Kidney glomerular epithelial cell (primary cell): ENCODE data around the gene CDC14B.
"Not testable (repeated sequence)": the region's sequence is repeated elsewhere in the genome, so short reads cannot be mapped to it uniquely, and the experiment has no call there.

Experiments used
- DNase-seq: peaks from one replicate; lab custom pipeline; 2025; lab: John Stamatoyannopoulos, UW

CDC14B gene

GRCh38 chr9:96619491-96620180 is at the start of gene CDC14B:
Gene CDC14B, minus strand, starts transcription at chr9:96619843. Its CDS starts 465 bp downstream, at chr9:96619378.
- DNase-seq, result peak; percentile 89

DNA sequence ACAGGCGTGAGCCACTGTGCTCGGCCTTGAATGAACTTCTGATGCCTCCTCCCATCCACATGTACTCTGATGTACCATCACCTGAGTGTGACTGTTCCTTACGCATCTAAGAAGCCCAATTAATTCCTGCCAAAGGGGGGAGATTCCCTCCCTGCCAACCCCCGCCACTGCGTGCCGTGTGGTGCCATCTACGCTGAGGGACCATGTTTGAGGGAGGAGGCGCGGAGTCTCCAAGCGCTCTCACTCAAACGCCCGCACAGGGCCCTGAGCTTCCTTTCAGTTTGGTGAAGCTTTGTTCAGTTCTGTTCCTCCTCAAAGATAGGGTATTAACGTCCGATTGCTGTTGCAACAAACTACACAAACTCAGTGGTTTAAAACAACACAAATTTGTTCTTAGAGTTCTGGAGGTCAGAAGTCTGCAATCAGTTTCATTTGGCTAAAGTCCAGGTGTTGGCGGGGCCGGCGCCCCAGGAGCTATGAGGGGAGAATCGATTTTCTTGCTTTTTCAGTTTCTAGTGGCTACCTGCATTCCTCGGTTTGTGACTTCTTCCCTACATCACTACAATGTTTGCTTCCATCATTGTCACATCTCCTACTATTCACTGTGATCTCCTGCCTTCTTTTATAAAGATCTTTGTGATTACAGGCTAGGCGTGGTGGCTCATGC is 49.4 kb upstream of the CDC14B start:
- DNase-seq, result no peak

DNA sequence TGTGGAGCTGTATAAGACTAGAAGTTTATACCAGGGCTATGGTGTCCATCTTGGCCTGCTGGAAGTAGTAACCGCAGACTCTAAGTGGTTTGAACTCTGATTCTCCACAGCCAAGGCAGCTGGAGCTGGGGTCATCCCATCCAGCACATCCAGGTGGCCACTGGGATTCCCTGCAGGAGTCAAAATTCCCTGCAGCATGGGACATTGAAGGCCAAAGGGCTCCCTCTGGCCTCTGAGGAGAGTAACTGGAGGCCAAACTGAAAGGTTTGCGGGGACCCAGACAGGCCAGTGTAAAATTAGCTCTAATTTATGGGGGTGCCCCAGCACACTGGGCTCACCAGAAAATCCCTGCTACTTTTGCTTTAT is 47.7 kb upstream of the CDC14B start:
- no peak for DNase-seq

GRCh38 chr9:96666653-96667362 is 47.2 kb upstream of the CDC14B start:
- DNase-seq, result peak; percentile 34

GRCh38 chr9:96665789-96666188 is 46.1 kb upstream of the CDC14B start:
- no peak for DNase-seq

GRCh38 chr9:96663506-96664120 is 44.0 kb upstream of the CDC14B start:
- DNase-seq, result no peak

DNA sequence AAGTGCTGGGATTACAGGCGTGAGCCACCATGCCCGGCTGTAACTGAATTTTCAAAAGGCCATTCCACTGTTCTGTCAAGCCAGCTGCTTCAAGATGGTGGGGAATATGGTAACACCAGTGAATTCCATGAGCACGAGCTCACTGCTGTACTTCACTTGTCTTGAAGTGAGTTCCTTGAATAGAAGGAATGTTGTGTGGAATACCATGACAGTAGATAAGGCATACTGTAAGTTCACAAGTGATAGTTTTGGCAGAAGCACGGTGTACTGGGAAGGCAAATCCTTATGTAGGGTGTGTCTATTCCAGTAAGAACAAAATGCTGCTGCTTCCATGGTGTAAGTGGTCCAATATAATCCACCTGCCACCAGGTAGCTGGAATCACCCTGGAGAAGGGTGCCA is 42.1 kb upstream of the CDC14B start:
- peak; percentile 14 for DNase-seq

DNA sequence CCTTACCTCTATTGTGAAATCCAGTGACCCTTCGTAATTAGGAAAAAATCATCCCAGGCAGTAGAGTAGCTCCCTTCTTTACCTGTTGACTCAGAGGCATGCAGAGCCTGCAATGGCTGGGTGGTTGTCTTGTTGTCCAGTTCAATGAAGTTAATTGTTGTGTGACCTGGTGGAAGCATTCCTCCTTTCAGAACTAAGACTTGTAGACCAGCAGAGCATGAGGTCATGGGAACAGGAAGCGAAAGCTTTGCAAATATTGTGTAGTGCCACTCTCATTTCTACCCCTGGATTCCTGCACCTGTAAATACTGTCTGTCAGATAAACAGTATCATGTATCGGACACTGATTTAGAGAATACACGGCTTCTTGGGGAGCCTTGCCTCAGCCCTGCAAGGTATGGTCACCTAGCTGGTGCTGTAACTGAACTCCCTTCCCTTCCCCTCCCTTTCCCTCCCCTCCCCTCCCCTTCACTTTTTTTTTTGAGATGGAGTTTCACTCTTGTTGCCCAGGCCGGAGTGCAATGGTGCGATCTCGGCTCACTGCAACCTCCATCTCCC is 41.1 kb upstream of the CDC14B start:
- peak; percentile 45 for DNase-seq

GRCh38 chr9:96655198-96655851 is 35.7 kb upstream of the CDC14B start, which contains the start of gene PRXL2C:
Gene PRXL2C, minus strand, starts transcription at chr9:96655317. Its CDS starts 36 bp downstream, at chr9:96655281.
- DNase-seq, result peak; percentile 45

DNA sequence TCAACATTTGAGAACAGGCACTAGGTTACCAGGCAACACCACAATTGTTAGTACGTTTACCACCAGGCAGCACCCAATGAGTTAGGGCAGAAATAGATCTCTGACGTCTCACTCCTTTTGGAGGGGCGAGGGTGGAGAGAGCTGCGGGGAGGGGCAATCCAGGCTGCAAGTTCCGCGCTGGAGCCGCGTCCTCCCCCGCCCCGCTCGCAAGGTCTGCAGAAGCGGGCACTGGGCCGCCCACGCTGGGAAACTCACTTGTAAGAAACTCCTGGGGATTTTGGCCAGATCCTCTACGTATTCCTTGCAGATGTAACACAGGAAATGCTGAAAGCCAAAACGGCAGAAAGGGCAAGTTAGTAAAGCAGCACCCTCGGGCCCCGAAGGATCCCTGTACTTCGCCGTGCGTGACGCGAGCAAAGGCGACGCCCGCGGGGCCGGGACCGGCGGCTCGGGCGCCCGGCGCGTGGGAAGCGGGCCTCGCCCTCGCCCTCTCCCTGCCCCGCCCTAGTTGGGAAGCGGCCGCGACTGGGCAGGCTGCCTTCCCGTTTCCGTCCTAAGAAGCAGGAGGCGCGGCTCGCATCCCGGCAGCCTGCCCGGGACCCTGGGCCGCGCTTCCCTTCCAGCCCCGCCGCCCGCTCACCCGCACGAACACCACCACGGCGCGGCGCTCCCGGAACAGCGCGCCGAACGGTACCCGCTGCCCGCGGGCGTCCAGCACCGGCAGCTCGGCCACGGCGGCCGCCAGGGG is 35.0 kb upstream of the CDC14B start:
- peak; percentile 80 for DNase-seq

DNA sequence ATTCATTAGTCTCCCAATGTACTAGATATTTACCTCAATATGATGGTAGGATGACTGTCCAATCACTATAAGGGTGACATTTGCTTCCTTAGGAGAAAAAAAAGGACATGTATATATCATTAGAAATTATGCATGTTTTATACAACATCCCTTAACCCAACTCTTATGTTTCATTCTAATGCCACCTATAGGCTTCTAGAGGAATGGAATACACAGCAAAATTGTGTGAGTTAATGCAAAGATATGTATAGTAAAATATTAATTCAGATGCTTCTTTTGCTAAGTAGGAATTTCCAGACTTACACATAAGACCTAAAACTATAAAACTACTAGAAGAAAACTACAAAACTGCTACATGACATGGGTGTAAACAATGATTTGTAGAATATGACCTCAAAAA is 32.0 kb upstream of the CDC14B start:
- DNase-seq, result no peak

DNA sequence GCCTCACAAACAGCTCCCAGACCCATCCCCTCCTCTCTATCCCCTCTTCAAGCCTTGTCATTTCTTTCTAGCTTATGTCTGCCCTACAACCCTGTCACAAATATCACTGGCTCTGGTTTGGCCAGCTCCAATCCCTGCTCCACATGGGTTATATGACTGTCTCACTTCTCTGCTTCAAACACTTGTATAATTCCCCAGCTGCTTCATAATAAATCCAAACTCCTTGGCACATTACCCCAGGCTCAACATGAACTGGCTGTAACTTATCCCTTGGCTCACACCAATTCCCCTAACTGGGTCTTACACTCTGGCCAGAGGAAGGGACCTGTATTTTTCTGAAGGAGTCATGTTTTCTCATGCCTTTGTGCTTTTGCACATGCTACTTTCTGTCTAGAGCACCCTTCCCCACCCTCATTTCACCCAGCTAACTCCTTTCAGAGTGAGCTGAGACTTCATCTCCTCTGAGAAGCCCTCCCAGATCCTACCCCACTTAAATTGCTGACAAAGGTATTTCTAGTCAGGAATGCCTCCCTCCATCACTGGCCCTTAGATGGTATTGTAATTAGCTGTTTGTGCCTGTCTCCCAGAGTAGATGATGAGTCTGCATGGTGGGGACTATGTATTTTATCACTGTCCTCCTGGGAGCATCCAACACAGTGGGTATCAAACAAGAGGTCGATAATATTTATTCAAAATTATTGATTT is 30.1 kb upstream of the CDC14B start:
- no peak for DNase-seq

GRCh38 chr9:96646081-96646991 is 26.7 kb upstream of the CDC14B start:
- no peak for DNase-seq

DNA sequence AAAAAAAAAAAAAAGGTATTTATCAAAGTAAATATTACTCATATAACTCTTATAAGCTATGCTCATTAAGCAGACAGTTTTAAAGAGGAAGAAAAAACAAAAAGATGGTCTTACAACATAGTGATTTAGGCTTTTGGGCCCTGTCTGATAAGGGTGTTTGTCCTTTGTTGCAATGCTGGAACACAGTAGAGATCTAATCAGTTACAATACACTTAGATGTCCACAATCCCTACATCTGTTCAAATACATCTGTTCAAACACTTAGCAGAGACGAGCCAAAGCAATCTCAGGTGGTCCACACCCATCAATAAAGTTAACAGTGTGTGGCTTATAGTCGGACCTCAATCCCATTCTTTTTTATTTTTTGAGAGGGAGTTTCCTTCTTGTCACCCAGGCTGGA is 24.5 kb upstream of the CDC14B start:
- DNase-seq, result no peak

- no peak for DNase-seq
Measured at GRCh38 chr9:96641514-96641913, 21.9 kb upstream of the CDC14B start.

DNA sequence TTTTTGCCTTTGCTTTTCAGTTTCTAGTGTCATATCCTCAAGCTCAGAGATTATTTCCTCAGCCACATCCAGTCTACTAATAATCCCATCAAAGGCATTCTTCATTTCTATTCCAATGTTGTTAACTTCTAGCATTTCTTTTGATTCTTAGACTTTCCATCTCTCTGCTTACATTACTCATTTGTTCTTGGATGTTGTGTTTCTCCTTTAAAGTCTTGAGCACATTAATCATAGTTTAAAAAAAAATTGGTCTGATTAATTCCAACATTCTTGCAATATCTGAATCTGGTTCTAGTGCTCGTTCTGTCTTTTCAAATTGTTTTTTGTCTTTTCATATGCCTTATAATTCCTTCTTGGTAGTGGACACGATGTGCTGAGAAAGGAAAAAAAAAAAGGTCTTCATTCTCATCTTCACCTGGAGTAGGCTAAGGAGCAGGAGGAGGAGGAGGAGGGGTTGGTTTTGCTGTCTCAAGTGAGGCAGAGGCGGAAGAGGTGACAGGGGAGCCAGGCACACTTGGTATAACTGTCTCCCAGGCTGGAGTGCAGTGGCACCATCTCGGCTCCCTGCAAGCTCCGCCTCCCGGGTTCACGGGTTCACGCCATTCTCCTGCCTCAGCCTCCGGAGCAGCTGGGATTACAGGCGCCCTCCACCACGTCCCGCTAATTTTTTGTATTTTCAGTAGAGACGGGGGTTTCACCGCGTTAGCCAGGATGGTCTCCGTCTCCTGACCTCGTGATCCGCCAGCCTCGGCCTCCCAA is 19.1 kb upstream of the CDC14B start:
- DNase-seq, result no peak

DNA sequence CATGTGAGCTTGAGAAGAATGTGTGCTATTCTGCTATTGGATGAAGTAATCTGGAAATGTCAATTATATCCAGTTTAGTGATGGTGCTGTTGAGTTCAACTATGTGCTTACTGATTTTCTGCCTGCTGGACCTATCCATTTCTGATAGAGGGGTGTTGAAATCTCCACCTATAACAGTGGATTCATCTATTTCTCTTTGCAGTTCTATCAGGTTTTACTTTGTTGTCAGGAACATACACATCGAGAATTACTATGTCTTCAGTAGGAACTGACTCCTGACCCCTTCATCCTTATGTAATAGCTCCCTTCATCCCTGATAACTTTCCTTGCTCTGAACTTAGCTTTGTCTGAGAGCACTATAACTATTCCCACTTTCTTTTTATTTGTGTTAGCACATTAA is 16.7 kb upstream of the CDC14B start:
- no peak for DNase-seq

DNA sequence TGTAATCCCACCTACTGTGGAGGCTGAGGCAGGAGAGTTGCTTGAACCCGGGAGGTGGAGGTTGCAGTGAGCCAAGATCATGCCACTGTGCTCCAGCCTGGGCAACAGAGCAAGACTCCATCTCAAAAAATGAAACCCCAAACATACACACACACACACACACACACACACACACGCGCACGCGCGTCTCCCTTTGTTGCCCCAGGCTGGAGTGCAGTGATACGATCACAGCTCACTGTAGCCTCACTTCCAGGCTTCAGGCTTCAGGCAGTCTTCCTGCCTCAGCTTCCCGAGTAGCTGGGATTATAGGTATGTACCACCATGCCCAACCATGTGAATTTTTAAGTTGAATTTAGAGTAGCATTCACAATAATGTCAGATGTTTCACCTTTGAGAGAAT is 13.9 kb upstream of the CDC14B start:
- DNase-seq, result not testable (repeated sequence)

DNA sequence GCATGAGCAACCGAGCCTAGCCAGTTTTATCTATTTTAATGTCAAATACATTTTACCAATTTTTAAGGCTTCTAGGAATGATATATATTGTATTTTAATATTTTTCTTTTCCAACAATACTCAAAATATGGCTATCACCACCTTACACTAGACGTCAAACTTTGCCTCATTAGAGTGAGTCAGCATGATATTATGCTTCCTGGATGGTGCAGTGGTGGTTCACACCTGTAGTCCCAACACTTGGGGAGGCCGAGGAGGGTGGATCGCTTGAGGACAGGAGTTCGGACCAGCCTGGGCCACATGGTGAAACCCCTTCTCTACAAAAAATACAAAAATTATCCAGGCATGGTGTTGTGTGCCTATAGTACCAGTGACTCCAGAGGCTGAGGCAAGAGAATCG is 7.3 kb upstream of the CDC14B start:
- DNase-seq, result no peak
